NCI-H2196 treated with DMSO at 0.1 percent for 48 hours (cell line): ENCODE results near the gene USP24.
"Not testable (repeated sequence)": the region's sequence is repeated elsewhere in the genome, so short reads cannot be mapped to it uniquely, and the experiment has no call there.

Experiments used
- DNase-seq: peaks from one replicate; lab custom pipeline; 2025; ENCODE audit not compliant: unreplicated experiment; lab: John Stamatoyannopoulos, UW

Gene USP24

GRCh38 chr1:55040083-55040932 is 174.9 kb downstream of the USP24 start:
- no peak for DNase-seq

- DNase-seq = no peak
Measured at GRCh38 chr1:55039342-55040082, 175.7 kb downstream of the USP24 start, which contains the start of gene PCSK9. Gene PCSK9, plus strand, starts transcription at chr1:55039548. Its CDS starts 290 bp downstream, at chr1:55039838.

- no peak for DNase-seq
Measured at GRCh38 chr1:55038974-55039341, 176.2 kb downstream of the USP24 start.

DNA sequence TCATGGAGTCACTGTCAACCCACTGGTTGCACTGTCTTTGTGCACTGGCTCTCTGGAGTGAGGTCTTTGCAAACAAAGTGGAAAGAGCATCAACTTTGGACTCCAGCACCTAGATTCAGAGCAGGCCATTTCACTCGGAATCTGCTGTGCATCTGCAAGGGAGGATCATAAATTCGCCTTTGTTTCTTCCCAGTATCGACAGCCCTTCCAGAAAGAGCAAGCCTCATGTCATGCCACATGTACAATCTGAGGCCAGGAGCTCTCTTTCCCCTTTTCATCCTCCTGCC is 176.7 kb downstream of the USP24 start:
- no peak for DNase-seq

DNA sequence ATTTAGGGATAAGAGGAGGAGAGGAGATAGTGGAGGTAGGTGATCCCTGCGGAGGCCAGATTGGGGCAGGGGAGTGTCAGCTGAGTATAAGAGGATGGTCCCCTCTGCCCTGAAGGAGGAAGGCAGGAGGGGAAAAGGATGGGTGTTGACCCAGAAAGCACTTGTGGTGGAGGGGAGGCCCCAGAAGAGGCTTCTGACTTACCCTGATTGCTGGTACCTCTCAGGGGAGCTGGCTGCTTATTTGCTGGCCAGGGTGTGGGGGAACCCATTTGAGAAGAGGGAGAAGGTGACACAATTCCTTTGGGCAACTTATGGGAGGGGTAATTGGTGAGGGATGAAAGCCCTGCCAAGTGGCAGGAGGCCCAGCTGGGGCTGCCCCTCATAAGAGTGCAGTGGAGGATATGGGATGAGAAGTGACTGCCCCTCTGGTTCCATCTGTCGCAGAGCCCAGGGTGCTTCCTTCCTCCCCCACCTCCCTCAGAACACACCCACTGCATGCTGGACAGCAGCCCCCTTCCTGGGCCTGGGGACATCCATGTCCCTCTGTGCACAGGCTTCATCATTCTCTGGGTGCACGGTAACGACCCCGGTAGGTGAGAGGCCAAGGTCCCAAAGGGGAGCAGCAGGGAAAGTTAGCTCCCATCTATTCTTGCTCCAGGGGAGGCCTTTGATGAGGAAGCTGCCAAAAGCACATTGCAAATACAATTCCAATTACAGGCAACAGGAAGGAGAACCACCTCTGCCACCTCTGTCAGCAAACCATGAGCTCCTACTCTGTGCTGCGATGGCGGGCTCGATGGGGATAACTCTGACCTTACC is 177.2 kb downstream of the USP24 start:
- no peak for DNase-seq

GRCh38 chr1:55035904-55036303 is 179.3 kb downstream of the USP24 start:
- no peak for DNase-seq

DNA sequence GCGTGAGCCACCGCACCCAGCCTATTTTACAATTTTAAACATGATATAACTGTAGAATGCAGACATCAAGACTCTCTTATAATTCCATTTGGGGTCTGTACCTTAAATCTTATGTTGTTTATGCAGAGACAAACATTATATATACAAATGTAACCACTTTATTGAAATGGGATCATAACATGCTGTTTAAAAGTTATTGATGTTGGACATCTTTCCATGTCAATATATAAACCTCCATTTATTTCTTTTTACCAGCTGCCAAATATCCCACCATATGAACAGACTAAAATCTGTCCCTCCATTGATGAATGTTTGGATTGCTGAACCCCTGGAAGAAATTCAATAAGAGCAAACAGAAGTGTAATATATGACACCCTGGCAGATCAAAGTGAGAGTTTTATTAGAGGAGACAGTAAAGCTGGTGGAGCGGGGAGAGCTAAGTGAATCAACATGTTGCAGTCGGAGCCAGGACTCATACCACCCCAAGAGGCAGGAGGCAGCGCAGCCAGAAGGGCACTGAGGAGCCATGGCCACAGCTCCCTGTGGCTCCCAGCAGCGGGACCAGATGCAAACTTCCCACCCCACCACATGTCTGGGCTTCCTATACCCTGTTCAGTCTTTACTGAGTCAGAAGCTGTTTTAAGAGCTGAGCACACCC is 180.6 kb downstream of the USP24 start:
- DNase-seq = no peak

DNA sequence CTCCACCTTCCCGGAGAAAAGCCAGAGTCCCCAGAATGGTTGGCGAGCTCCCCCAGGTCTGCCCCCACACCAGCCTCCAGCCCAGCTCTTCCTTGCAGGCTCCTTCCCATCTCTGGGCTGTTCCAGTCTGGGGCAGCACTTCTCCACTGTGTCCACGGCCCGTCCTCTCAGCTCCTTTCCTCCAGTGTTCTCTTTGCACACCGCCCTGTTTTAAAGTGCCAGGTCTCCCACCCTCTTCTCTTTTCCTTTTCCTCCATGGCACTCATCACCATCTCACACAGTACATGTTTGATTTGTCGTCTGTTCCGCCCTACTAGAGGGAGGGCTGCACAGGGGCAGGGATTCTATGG is 181.9 kb downstream of the USP24 start:
- no peak for DNase-seq

- not testable (repeated sequence) for DNase-seq
Measured at GRCh38 chr1:55031098-55031497, 184.1 kb downstream of the USP24 start.

- not testable (repeated sequence) for DNase-seq
Measured at GRCh38 chr1:55026682-55027081, 188.5 kb downstream of the USP24 start.

- not testable (repeated sequence) for DNase-seq
Measured at GRCh38 chr1:55024163-55024562, 191.0 kb downstream of the USP24 start.

DNA sequence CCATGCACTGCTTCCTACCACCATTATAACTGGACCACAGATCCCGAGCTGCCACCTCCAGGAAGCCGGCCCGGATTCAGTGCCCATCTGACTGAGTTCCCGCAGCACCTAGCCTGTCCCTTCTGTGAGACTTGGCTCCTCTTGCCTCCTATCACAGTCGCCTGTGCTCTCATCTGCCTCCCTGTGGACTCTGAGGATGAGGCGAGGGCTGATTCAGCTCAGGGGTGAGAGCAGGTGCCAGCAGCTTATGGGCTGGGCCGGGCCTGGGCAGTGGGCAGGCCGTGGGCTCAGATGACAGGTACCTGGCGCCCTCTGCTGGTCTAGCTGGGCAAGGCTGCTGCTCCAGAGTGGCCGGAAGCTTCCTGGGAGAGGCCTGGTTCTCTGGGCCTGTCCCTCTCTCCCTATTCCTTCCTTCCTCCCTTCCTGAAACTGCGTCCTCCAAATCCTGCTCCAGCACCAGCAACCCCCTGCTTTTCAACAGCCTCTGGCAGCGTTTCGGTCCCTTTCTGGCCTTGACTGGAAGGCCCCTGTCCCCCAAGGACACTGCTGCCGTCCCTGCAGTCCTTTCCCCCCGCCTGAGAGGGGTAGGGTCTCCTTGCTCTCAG is 193.1 kb downstream of the USP24 start:
- DNase-seq = peak; percentile 92

- DNase-seq = no peak
Measured at GRCh38 chr1:55018395-55018794, 196.8 kb downstream of the USP24 start.
